Measurements from ENCODE around the gene GABRB2.

Gene GABRB2

DNA sequence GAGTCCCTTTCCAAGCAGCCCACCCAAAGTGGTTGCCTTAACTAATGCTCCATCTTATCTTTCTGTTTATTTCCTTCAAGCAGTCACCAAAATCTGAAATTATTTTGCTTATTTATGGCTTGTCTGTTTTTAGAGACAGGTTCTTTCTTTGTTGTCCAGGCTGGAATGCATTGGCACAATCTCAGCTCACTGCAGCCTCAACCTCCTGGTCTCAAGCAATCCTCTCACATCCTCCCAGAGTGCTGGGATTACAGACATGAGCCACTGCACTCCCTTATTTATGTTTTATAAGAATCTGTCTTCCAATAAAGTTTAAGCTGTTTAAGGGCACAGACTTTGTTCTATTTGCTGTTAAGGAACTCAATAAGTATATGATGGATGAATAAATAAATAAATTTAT lies 133.7 kb downstream of the GABRB2 start:
- TF ChIP-seq, protein P1, sequence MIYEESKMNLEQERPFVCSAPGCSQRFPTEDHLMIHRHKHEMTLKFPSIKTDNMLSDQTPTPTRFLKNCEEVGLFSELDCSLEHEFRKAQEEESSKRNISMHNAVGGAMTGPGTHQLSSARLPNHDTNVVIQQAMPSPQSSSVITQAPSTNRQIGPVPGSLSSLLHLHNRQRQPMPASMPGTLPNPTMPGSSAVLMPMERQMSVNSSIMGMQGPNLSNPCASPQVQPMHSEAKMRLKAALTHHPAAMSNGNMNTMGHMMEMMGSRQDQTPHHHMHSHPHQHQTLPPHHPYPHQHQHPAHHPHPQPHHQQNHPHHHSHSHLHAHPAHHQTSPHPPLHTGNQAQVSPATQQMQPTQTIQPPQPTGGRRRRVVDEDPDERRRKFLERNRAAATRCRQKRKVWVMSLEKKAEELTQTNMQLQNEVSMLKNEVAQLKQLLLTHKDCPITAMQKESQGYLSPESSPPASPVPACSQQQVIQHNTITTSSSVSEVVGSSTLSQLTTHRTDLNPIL (CRISPR knock-in tag; IDR thresholded peaks at IDR 0.05; ENCODE audit: low read depth), result no peak
- no peak for TF ChIP-seq TOX (CRISPR knock-in tag; IDR thresholded peaks at IDR 0.05; ENCODE audit: borderline replicate concordance)
- TF ChIP-seq RARB (CRISPR knock-in tag; IDR thresholded peaks at IDR 0.05), result no peak
- TF ChIP-seq, protein P2, sequence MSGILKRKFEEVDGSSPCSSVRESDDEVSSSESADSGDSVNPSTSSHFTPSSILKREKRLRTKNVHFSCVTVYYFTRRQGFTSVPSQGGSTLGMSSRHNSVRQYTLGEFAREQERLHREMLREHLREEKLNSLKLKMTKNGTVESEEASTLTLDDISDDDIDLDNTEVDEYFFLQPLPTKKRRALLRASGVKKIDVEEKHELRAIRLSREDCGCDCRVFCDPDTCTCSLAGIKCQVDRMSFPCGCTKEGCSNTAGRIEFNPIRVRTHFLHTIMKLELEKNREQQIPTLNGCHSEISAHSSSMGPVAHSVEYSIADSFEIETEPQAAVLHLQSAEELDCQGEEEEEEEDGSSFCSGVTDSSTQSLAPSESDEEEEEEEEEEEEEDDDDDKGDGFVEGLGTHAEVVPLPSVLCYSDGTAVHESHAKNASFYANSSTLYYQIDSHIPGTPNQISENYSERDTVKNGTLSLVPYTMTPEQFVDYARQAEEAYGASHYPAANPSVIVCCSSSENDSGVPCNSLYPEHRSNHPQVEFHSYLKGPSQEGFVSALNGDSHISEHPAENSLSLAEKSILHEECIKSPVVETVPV (CRISPR knock-in tag; IDR thresholded peaks at IDR 0.05), result no peak
- TF ChIP-seq ZFP3 (CRISPR knock-in tag; IDR thresholded peaks at IDR 0.05), result no peak
- no peak for TF ChIP-seq GLIS3 (CRISPR knock-in tag; IDR thresholded peaks at IDR 0.05)
- no peak for TF ChIP-seq SNAI2 (CRISPR knock-in tag; IDR thresholded peaks at IDR 0.05)
- TF ChIP-seq, protein P3, sequence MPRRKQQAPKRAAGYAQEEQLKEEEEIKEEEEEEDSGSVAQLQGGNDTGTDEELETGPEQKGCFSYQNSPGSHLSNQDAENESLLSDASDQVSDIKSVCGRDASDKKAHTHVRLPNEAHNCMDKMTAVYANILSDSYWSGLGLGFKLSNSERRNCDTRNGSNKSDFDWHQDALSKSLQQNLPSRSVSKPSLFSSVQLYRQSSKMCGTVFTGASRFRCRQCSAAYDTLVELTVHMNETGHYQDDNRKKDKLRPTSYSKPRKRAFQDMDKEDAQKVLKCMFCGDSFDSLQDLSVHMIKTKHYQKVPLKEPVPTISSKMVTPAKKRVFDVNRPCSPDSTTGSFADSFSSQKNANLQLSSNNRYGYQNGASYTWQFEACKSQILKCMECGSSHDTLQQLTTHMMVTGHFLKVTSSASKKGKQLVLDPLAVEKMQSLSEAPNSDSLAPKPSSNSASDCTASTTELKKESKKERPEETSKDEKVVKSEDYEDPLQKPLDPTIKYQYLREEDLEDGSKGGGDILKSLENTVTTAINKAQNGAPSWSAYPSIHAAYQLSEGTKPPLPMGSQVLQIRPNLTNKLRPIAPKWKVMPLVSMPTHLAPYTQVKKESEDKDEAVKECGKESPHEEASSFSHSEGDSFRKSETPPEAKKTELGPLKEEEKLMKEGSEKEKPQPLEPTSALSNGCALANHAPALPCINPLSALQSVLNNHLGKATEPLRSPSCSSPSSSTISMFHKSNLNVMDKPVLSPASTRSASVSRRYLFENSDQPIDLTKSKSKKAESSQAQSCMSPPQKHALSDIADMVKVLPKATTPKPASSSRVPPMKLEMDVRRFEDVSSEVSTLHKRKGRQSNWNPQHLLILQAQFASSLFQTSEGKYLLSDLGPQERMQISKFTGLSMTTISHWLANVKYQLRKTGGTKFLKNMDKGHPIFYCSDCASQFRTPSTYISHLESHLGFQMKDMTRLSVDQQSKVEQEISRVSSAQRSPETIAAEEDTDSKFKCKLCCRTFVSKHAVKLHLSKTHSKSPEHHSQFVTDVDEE (CRISPR knock-in tag; IDR thresholded peaks at IDR 0.05), result no peak
- TF ChIP-seq ISL1 (CRISPR knock-in tag; IDR thresholded peaks at IDR 0.05), result no peak
- TF ChIP-seq CSDC2 (CRISPR knock-in tag; IDR thresholded peaks at IDR 0.05), result no peak
- no peak for TF ChIP-seq ZFP30 (CRISPR knock-in tag; IDR thresholded peaks at IDR 0.05)
- no peak for TF ChIP-seq ZNF565 (CRISPR knock-in tag; conservative IDR thresholded peaks at IDR 0.05; ENCODE audit: low read depth)
- no peak for TF ChIP-seq TCF4 (CRISPR knock-in tag; IDR thresholded peaks at IDR 0.05; ENCODE audit: borderline replicate concordance)
- TF ChIP-seq, protein P4, sequence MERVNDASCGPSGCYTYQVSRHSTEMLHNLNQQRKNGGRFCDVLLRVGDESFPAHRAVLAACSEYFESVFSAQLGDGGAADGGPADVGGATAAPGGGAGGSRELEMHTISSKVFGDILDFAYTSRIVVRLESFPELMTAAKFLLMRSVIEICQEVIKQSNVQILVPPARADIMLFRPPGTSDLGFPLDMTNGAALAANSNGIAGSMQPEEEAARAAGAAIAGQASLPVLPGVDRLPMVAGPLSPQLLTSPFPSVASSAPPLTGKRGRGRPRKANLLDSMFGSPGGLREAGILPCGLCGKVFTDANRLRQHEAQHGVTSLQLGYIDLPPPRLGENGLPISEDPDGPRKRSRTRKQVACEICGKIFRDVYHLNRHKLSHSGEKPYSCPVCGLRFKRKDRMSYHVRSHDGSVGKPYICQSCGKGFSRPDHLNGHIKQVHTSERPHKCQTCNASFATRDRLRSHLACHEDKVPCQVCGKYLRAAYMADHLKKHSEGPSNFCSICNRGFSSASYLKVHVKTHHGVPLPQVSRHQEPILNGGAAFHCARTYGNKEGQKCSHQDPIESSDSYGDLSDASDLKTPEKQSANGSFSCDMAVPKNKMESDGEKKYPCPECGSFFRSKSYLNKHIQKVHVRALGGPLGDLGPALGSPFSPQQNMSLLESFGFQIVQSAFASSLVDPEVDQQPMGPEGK (CRISPR knock-in tag; IDR thresholded peaks at IDR 0.05; ENCODE audit: borderline replicate concordance), result no peak
- no peak for TF ChIP-seq ZC3H10 (CRISPR knock-in tag; IDR thresholded peaks at IDR 0.05)
- ATAC-seq, result no peak

DNA sequence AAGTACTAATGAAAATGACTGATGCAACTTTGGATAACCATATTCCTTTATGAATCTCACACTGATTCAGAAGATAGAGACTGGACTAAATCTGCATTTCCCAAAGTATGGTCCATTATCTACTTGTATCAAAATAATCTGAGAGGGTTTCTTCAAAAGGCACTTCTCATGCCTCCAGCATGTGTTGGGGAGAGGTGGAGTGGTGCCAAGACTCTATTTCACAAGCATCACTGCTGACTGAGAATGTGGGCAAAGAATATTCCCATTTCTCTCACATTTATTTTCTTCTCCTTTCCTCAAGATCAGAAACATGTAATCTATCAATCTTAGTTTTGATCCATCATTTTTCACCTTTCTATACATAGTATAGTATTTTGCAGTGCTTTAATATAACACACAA lies 135.4 kb downstream of the GABRB2 start:
- ATAC-seq, result no peak
- TF ChIP-seq CSDC2 (CRISPR knock-in tag; IDR thresholded peaks at IDR 0.05) (no peak), GLIS3 (CRISPR knock-in tag; IDR thresholded peaks at IDR 0.05) (no peak), ZFP3 (CRISPR knock-in tag; IDR thresholded peaks at IDR 0.05) (no peak), ARNTL (CRISPR knock-in tag; IDR thresholded peaks at IDR 0.05; ENCODE audit: borderline replicate concordance, low read depth) (no peak), ZNF8 (CRISPR knock-in tag; IDR thresholded peaks at IDR 0.05) (no peak), ESRRG (CRISPR knock-in tag; IDR thresholded peaks at IDR 0.05) (no peak), OSR1 (CRISPR knock-in tag; IDR thresholded peaks at IDR 0.05) (no peak), RARB (CRISPR knock-in tag; IDR thresholded peaks at IDR 0.05) (no peak), TCF4 (CRISPR knock-in tag; IDR thresholded peaks at IDR 0.05; ENCODE audit: borderline replicate concordance) (no peak), ISL1 (CRISPR knock-in tag; IDR thresholded peaks at IDR 0.05) (no peak), ZNF70 (CRISPR knock-in tag; IDR thresholded peaks at IDR 0.05) (no peak), TOX (CRISPR knock-in tag; IDR thresholded peaks at IDR 0.05; ENCODE audit: borderline replicate concordance) (no peak), ZFP30 (CRISPR knock-in tag; IDR thresholded peaks at IDR 0.05) (no peak), ZNF565 (CRISPR knock-in tag; conservative IDR thresholded peaks at IDR 0.05; ENCODE audit: low read depth) (no peak), PPARA (CRISPR knock-in tag; IDR thresholded peaks at IDR 0.05; ENCODE audit: borderline replicate concordance) (no peak), SNAI2 (CRISPR knock-in tag; IDR thresholded peaks at IDR 0.05) (no peak)
- TF ChIP-seq, protein P5, sequence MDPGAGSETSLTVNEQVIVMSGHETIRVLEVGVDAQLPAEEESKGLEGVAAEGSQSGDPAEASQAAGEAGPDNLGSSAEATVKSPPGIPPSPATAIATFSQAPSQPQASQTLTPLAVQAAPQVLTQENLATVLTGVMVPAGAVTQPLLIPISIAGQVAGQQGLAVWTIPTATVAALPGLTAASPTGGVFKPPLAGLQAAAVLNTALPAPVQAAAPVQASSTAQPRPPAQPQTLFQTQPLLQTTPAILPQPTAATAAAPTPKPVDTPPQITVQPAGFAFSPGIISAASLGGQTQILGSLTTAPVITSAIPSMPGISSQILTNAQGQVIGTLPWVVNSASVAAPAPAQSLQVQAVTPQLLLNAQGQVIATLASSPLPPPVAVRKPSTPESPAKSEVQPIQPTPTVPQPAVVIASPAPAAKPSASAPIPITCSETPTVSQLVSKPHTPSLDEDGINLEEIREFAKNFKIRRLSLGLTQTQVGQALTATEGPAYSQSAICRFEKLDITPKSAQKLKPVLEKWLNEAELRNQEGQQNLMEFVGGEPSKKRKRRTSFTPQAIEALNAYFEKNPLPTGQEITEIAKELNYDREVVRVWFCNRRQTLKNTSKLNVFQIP (CRISPR knock-in tag; IDR thresholded peaks at IDR 0.05; ENCODE audit: borderline replicate concordance, low read depth), result no peak
- TF ChIP-seq, protein P1 (CRISPR knock-in tag; IDR thresholded peaks at IDR 0.05; ENCODE audit: low read depth), result no peak
